Kidney (tissue), 14 donors: Measurements from ENCODE around the gene LRPAP1. TPM values are rescaled to one million over a fixed set of nuclear protein-coding genes. Genes with fewer than 3 reads are reported as not detected.

Experiments
- DNase-seq, 5 donors: peaks; one replicate each; pipeline ENCODE4 v3.0.0-alpha.2; 2013 to 2020
- FAIRE-seq: peaks from 2 replicates; lab custom pipeline; 2012; peaks lifted over from hg19 to GRCh38; lab: Jason Lieb, UNC
- H3K27ac ChIP-seq, 2 donors: one replicate each; pipeline ENCODE4 v1.7.0; 2013; ENCODE audit warnings: low read depth in 2 of 2, low read length in 2 of 2, inconsistent platforms in 1 of 2
- H3K27me3 ChIP-seq: one replicate; pipeline ENCODE4 v1.7.1; 2013; ENCODE audit warnings: low read length, inconsistent platforms; ENCODE audit not compliant: control insufficient read depth, insufficient read depth
- H3K36me3 ChIP-seq, 3 donors: one replicate each; pipeline versions ENCODE4 v1.7.0 to v1.7.1; 2013; ENCODE audit warnings: low read length in 3 of 3, control low read depth in 1 of 3, inconsistent platforms in 1 of 3; ENCODE audit not compliant: insufficient read depth in 3 of 3, control insufficient read depth in 2 of 3
- H3K4me1 ChIP-seq, 3 donors: one replicate each; pipeline versions ENCODE4 v1.7.0 to v1.7.1; 2013; ENCODE audit warnings: low read length in 3 of 3, inconsistent platforms in 1 of 3, low read depth in 1 of 3; ENCODE audit not compliant: control insufficient read depth in 2 of 3, insufficient read depth in 2 of 3
- H3K4me3 ChIP-seq, 3 donors: one replicate each; pipeline versions ENCODE4 v1.7.0 to v1.8.1; 2013; ENCODE audit warnings: low read length in 3 of 3, control low read depth in 1 of 3, inconsistent platforms in 1 of 3
- H3K9ac ChIP-seq, 3 donors: one replicate each; pipeline versions ENCODE4 v1.7.0 to v1.7.1; 2013; ENCODE audit warnings: low read length in 3 of 3, control low read depth in 1 of 3, inconsistent platforms in 1 of 3
- H3K9me3 ChIP-seq, 3 donors: one replicate each; pipeline versions ENCODE4 v1.7.0 to v1.7.1; 2013; ENCODE audit warnings: low read length in 3 of 3, control low read depth in 1 of 3, inconsistent platforms in 1 of 3; ENCODE audit not compliant: control insufficient read depth in 2 of 3, insufficient read depth in 1 of 3
- CTCF ChIP-seq: IDR thresholded peaks from 3 replicates; pipeline ENCODE4 v1.5.1; 2012; ENCODE audit warnings: mild to moderate bottlenecking, moderate library complexity, borderline replicate concordance; ENCODE audit not compliant: insufficient read depth; ENCODE audit errors: extremely low read depth
- intact Hi-C: fragments of 100-400 bp; cut with DNase I; formaldehyde crosslinking; loops from one replicate; pipeline ENCODE4 v1.11.1; 2022
- polyA plus RNA-seq: library from polyadenylated mRNA; stranded (reverse); fragments of 350-450 nt; fragmentation: Illumina TruSeq; extraction: RNeasy Lipid Tissue Mini Kit (QIAGEN cat#74804); gene quantifications from one replicate; pipeline ENCODE4 v1.2.3, GENCODE V29; 2014; ENCODE audit warnings: low read depth, low replicate concordance; ENCODE audit not compliant: insufficient read depth
- total RNA-seq: library from RNA; stranded (reverse); fragmentation: NEBNext Ultra II Directional; extraction: Animal tissue kit (Norgen Biotek cat#: 25700); gene quantifications from one replicate; pipeline ENCODE4 v1.2.1, GENCODE V29; 2021
- donor health status: control.
- donor health status: control.
- donor health status: control.
- donor health status: control.
- donor health status: control.
- donor health status: DM: yes; HTN: yes; CAD: no.
- donor health status: Normal renal cell carcinoma (clear cell type).

LRPAP1 gene
- total and polyA plus RNA-seq, 2 donors from 2014 or later: 204 to 373 TPM

GRCh38 chr4:3468154-3468553, 64.1 kb downstream of the LRPAP1 start:
- intact Hi-C loops: no loop called here
- Histone ChIP-seq H3K27ac (no peak overlapping the region), H3K9me3 (peaks cover 0 to 4% (median 0%) of the 10 kb centered on the region in 3 donors), H3K9ac (no peak overlapping the region), H3K36me3 (no peaks in the 10 kb centered on the region), H3K27me3 (no peaks in the 10 kb centered on the region), H3K4me3 (no peak overlapping the region), H3K4me1 (peaks cover 0 to 3% (median 0%) of the 10 kb centered on the region in 3 donors)
- no peak for FAIRE-seq
- no peak for TF ChIP-seq CTCF
- peak in 2 of 5 donors; percentile 23 to 32 for DNase-seq

GRCh38 chr4:3467601-3468031, 64.6 kb downstream of the LRPAP1 start:
- Histone ChIP-seq H3K27ac (no peak overlapping the region), H3K4me1 (peaks cover 0 to 3% (median 0%) of the 10 kb centered on the region in 3 donors), H3K4me3 (no peak overlapping the region), H3K9ac (no peak overlapping the region), H3K36me3 (no peaks in the 10 kb centered on the region), H3K27me3 (no peaks in the 10 kb centered on the region), H3K9me3 (peaks cover 0 to 4% (median 0%) of the 10 kb centered on the region in 3 donors)
- FAIRE-seq: no peak
- TF ChIP-seq CTCF: no peak
- intact Hi-C loops: no loop called here
- peak in 2 of 5 donors; percentile 40 to 44 for DNase-seq

- intact Hi-C loops: no loop called here
- Histone ChIP-seq H3K9ac (no peak overlapping the region), H3K27me3 (no peaks in the 10 kb centered on the region), H3K4me1 (peaks cover 0 to 3% (median 0%) of the 10 kb centered on the region in 3 donors), H3K27ac (no peak overlapping the region), H3K9me3 (peaks cover 0 to 4% (median 0%) of the 10 kb centered on the region in 3 donors), H3K4me3 (no peak overlapping the region), H3K36me3 (no peaks in the 10 kb centered on the region)
- TF ChIP-seq CTCF: no peak
- no peak for FAIRE-seq
- DNase-seq: peak in 2 of 5 donors; percentile 47 to 53
Observed at GRCh38 chr4:3466691-3467600, 65.3 kb downstream of the LRPAP1 start.
